Measurements from ENCODE around the gene GLI3. TPM values are rescaled to one million over a fixed set of nuclear protein-coding genes. Genes with fewer than 3 reads are reported as not detected.

The GLI3 gene
- total and polyA plus RNA-seq, 2 of the 4 experiments (the other 2 are of a cell fraction), result 1.3 to 3.9 TPM

DNA sequence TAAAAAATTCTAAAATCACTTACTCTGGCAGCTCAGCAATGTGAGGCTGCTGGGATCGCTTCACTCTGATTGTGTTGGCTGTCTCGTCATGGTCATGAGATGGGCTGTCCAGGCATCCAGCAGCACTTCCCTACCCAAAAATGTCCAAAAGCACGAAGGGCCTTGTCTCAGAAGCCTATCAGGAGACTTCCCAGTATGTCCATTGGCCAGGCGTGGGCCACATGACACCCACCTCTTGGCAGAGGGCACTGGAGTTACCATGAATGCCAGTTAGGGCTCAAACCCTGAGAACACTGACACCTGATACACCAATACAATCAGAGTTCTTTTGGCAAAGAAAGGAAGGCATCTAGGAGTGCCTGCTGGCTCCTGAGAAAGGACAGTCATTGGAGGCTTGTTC, 27.0 kb upstream of the GLI3 start:
- no peaks in the 10 kb centered on the region for H3K27me3 ChIP-seq (ENCODE audit: control insufficient read depth, insufficient read depth, low read length)
- H3K4me3 ChIP-seq (ENCODE audit: insufficient read depth, low read depth, low read length), result no peak overlapping the region
- no peak overlapping the region for H2BK120ac ChIP-seq (ENCODE audit: low read depth, low read length)
- H3K9me1 ChIP-seq (ENCODE audit: insufficient read depth, low read length), result no peaks in the 10 kb centered on the region
- WGBS, 2 experiments (ENCODE audit: extremely low coverage in 2 of 2, insufficient read length in 1 of 2), result no CpG with 5 or more reads among the region's 4 CpGs
- TF ChIP-seq NFE2L2 (IDR thresholded peaks at IDR 0.05; ENCODE audit: low read depth, low read length), result no peak
- no peak for TF ChIP-seq FOS (IDR thresholded peaks at IDR 0.05; ENCODE audit: low read depth, low read length)
- TF ChIP-seq RFX5 (IDR thresholded peaks at IDR 0.05; ENCODE audit: low read depth, low read length), result no peak
- no peak for TF ChIP-seq MXI1 (IDR thresholded peaks at IDR 0.05; ENCODE audit: borderline replicate concordance, low read depth, low read length)
- TF ChIP-seq BHLHE40 (IDR thresholded peaks at IDR 0.05; ENCODE audit: low read depth, low read length), result no peak
- TF ChIP-seq CEBPB (IDR thresholded peaks at IDR 0.05; ENCODE audit: low read depth, low read length), result no peak
- TF ChIP-seq CHD1 (IDR thresholded peaks at IDR 0.05; ENCODE audit: low read depth, low read length), result no peak
- no peak for TF ChIP-seq MAFK (IDR thresholded peaks at IDR 0.05; ENCODE audit: low read depth, low read length)
- no peak for TF ChIP-seq POLR2A (IDR thresholded peaks at IDR 0.05; ENCODE audit: low read depth, low read length)
- TF ChIP-seq, protein P1, sequence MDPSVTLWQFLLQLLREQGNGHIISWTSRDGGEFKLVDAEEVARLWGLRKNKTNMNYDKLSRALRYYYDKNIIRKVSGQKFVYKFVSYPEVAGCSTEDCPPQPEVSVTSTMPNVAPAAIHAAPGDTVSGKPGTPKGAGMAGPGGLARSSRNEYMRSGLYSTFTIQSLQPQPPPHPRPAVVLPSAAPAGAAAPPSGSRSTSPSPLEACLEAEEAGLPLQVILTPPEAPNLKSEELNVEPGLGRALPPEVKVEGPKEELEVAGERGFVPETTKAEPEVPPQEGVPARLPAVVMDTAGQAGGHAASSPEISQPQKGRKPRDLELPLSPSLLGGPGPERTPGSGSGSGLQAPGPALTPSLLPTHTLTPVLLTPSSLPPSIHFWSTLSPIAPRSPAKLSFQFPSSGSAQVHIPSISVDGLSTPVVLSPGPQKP (IDR thresholded peaks at IDR 0.05; ENCODE audit: borderline replicate concordance, low read depth, low read length), result no peak
- no peak for TF ChIP-seq MAZ (IDR thresholded peaks at IDR 0.05; ENCODE audit: borderline replicate concordance, low read depth, low read length)
- no peak for TF ChIP-seq RCOR1 (IDR thresholded peaks at IDR 0.05; ENCODE audit: insufficient replicate concordance, low read length)
- TF ChIP-seq, protein P2, sequence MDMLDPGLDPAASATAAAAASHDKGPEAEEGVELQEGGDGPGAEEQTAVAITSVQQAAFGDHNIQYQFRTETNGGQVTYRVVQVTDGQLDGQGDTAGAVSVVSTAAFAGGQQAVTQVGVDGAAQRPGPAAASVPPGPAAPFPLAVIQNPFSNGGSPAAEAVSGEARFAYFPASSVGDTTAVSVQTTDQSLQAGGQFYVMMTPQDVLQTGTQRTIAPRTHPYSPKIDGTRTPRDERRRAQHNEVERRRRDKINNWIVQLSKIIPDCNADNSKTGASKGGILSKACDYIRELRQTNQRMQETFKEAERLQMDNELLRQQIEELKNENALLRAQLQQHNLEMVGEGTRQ (IDR thresholded peaks at IDR 0.05; ENCODE audit: low read depth, low read length), result no peak
- no peak overlapping the region for H3K18ac ChIP-seq (ENCODE audit: low read depth, low read length)
- no peak overlapping the region for H2BK20ac ChIP-seq (ENCODE audit: low read depth, low read length)
- intact Hi-C loops (cut with micrococcal nuclease) (no loop called here), dilution Hi-C loops (cut with HindIII; ENCODE audit: low sequenced_read_pairs, unreplicated experiment) (no loop called here), in situ Hi-C loops (cut with MboI; ENCODE audit: low sequenced_read_pairs) (no loop called here)
- no peak overlapping the region for H3K23ac ChIP-seq (ENCODE audit: low read depth, low read length)
- no peak overlapping the region for H3K27ac ChIP-seq (ENCODE audit: insufficient read depth, low read length)
- no peak overlapping the region for H2AK5ac ChIP-seq (ENCODE audit: low read depth, low read length)
- POLR2A ChIA-PET (ENCODE audit: unreplicated experiment), result no interaction called here
- H3K9me3 ChIP-seq (ENCODE audit: control insufficient read depth, insufficient read depth, low read length), result no peaks in the 10 kb centered on the region
- no peak overlapping the region for H2BK5ac ChIP-seq (ENCODE audit: low read depth, low read length, poor library complexity, severe bottlenecking)
- no peak overlapping the region for H4K8ac ChIP-seq (ENCODE audit: low read depth in 2 of 2, low read length in 2 of 2)
- H4K5ac ChIP-seq (ENCODE audit: low read depth, low read length), result no peak overlapping the region
- no peak overlapping the region for H3K56ac ChIP-seq (ENCODE audit: extremely low read depth, insufficient read depth, low read length)
- ATAC-seq (ENCODE audit: low read depth) (no peak), DNase-seq (no peak)
- no TSS peak for BruUV-seq (replicated peaks)
- CTCF ChIA-PET, result interaction anchor here (0.6 to 1.4 kb wide), 3 partner anchors 10 to 1090 kb away, joined by 3 to 6 read pairs (median 3); no protein-coding TSS in a partner anchor
- no peaks in the 10 kb centered on the region; the same call in 1 of the 2 replicates for H3K4me1 ChIP-seq (ENCODE audit: control insufficient read depth, insufficient read depth, low read length)
- no peak overlapping the region for H4K91ac ChIP-seq (ENCODE audit: insufficient read depth, low read depth, low read length)
- no peak overlapping the region for H3K14ac ChIP-seq (replicated peaks; ENCODE audit: low read depth, low read length)
- no peak overlapping the region for H3K9ac ChIP-seq (ENCODE audit: low read depth, low read length)
- H2AK9ac ChIP-seq (replicated peaks; ENCODE audit: low read depth, low read length, poor library complexity), result no peak overlapping the region
- no peaks in the 10 kb centered on the region for H3K79me1 ChIP-seq (ENCODE audit: low read depth in 1 of 2, low read length in 2 of 2)
- H2AFZ ChIP-seq (replicated peaks; ENCODE audit: low read length, poor library complexity), result no peak overlapping the region
- no peak overlapping the region for H2BK15ac ChIP-seq (ENCODE audit: low read depth, low read length)
- H4K20me1 ChIP-seq (ENCODE audit: insufficient read depth, low read length), result no peaks in the 10 kb centered on the region
- H3K36me3 ChIP-seq (ENCODE audit: control insufficient read depth, insufficient read depth, low read length), result no peaks in the 10 kb centered on the region
- H3K4ac ChIP-seq (ENCODE audit: low read depth, low read length), result no peak overlapping the region
- no peak overlapping the region for H3K4me2 ChIP-seq (ENCODE audit: low read depth, low read length)

Measured in IMR-90 (cell line).